SK-N-SH (cell line): ENCODE data around the gene FAM3B. TPM values are rescaled to one million over a fixed set of nuclear protein-coding genes. Genes with fewer than 3 reads are reported as not detected.

ENCODE experiments used
- CTCF ChIA-PET: fragments of 300-600, 350-600 bp; formaldehyde crosslinking; extraction: SDS; loops from one replicate; lab custom pipeline; 2021; lab: Yijun Ruan, JAX
- POLR2A ChIA-PET: fragments of 350-600 bp; sonication (Branson Sonifier 250); formaldehyde crosslinking; extraction: SDS; loops from one replicate; lab custom pipeline; 2020; ENCODE audit warnings: antibody characterized with exemption, inconsistent platforms; lab: Yijun Ruan, JAX
- DNase-seq: peaks from one replicate; pipeline ENCODE4 v3.0.0; 2012
- H2AFZ ChIP-seq: fragments of 200-600 bp; sonication (generic); 2 replicates; pipeline ENCODE4 v1.8.1; 2016; ENCODE audit warnings: antibody characterized with exemption, mild to moderate bottlenecking, low read depth
- H3F3A ChIP-seq: fragments of 200-600 bp; sonication (generic); replicated peaks from 2 replicates; pipeline ENCODE3; 2016; ENCODE audit warnings: antibody characterized with exemption, mild to moderate bottlenecking; ENCODE audit not compliant: insufficient read depth
- H3K27ac ChIP-seq, 2 experiments: fragments of 200-500 bp in 1 of 2; fragments of 200-600 bp in 1 of 2; sonication (Bioruptor generic) in 1 of 2; sonication (generic), shearing (Covaris generic) in 1 of 2; 2 replicates each; pipeline versions ENCODE4 v1.5.1 to v1.6.1; 2014 to 2016; ENCODE audit warnings: low read depth in 2 of 2, inconsistent platforms in 1 of 2, low read length in 1 of 2, mild to moderate bottlenecking in 1 of 2, mixed read lengths in 1 of 2
- H3K27me3 ChIP-seq: fragments of 200-600 bp; sonication (generic), shearing (Covaris generic); 2 replicates; pipeline ENCODE4 v1.6.1; 2016; ENCODE audit warnings: mixed run types; ENCODE audit not compliant: insufficient read depth
- H3K36me3 ChIP-seq, 2 experiments: fragments of 200-500 bp in 1 of 2; fragments of 200-600 bp in 1 of 2; sonication (Bioruptor generic) in 1 of 2; sonication (generic) in 1 of 2; replicated peaks in 1 of 2; 2 replicates each; pipeline versions ENCODE3 to v1.5.1; 2014 to 2016; ENCODE audit warnings: low read length in 1 of 2, mild to moderate bottlenecking in 1 of 2; ENCODE audit not compliant: insufficient read depth in 2 of 2, control insufficient read depth in 1 of 2
- H3K4me1 ChIP-seq, 2 experiments: fragments of 200-500 bp in 1 of 2; fragments of 200-600 bp in 1 of 2; sonication (Bioruptor generic) in 1 of 2; sonication (generic), shearing (Covaris generic) in 1 of 2; 2 replicates each; pipeline versions ENCODE4 v1.5.1 to v1.6.1; 2014 to 2016; ENCODE audit warnings: low read depth in 1 of 2, low read length in 1 of 2, mixed run types in 1 of 2; ENCODE audit not compliant: insufficient read depth in 2 of 2, control insufficient read depth in 1 of 2
- H3K4me2 ChIP-seq: fragments of 200-600 bp; sonication (generic), shearing (Covaris generic); 2 replicates; pipeline ENCODE4 v1.6.1; 2017; ENCODE audit warnings: mixed run types
- H3K4me3 ChIP-seq, 2 experiments: fragments of 200-500 bp in 1 of 2; fragments of 200-600 bp in 1 of 2; sonication (Bioruptor generic) in 1 of 2; sonication (generic), shearing (Covaris generic) in 1 of 2; 2 replicates each; pipeline versions ENCODE4 v1.5.1 to v1.8.1; 2014 to 2016; ENCODE audit warnings: low read depth in 2 of 2, inconsistent platforms in 1 of 2, low read length in 1 of 2, mild to moderate bottlenecking in 1 of 2, mixed read lengths in 1 of 2, moderate library complexity in 1 of 2
- H3K79me2 ChIP-seq: fragments of 200-600 bp; sonication (generic); 2 replicates; pipeline ENCODE4 v1.8.1; 2017; ENCODE audit warnings: mild to moderate bottlenecking; ENCODE audit not compliant: insufficient read depth
- H3K9ac ChIP-seq: fragments of 200-600 bp; sonication (generic); 2 replicates; pipeline ENCODE4 v1.6.1; 2017; ENCODE audit warnings: mixed run types
- H3K9me2 ChIP-seq: fragments of 200-600 bp; sonication (generic); 2 replicates; pipeline ENCODE4 v1.6.1; 2017; ENCODE audit warnings: mixed run types
- H3K9me3 ChIP-seq: fragments of 200-600 bp; sonication (generic); 2 replicates; pipeline ENCODE4 v1.6.1; 2017; ENCODE audit warnings: mixed run types, mild to moderate bottlenecking, moderate library complexity
- H4K20me1 ChIP-seq: fragments of 200-600 bp; sonication (generic); 2 replicates; pipeline ENCODE4 v1.6.1; 2017; ENCODE audit warnings: mild to moderate bottlenecking, mixed run types; ENCODE audit not compliant: insufficient read depth
- FOSL2 ChIP-seq: IDR thresholded peaks from 2 replicates; pipeline ENCODE4 v1.4.0; 2012; ENCODE audit warnings: low read depth, mild to moderate bottlenecking, moderate library complexity, borderline replicate concordance
- GABPA ChIP-seq: IDR thresholded peaks from 2 replicates; pipeline ENCODE4 v1.4.0; 2012; ENCODE audit warnings: low read depth, mild to moderate bottlenecking
- GATA2 ChIP-seq: sonication (generic); formaldehyde crosslinking; IDR thresholded peaks from 2 replicates; pipeline ENCODE4 v1.5.0; 2020; ENCODE audit warnings: mild to moderate bottlenecking, missing genetic modification reagents
- MEF2A ChIP-seq: IDR thresholded peaks from 2 replicates; pipeline ENCODE4 v1.4.0; 2012; ENCODE audit warnings: low read depth, borderline replicate concordance
- MXI1 ChIP-seq: IDR thresholded peaks from 2 replicates; pipeline ENCODE4 v1.6.1; 2012; ENCODE audit warnings: mild to moderate bottlenecking, low read depth, low read length, improper control_type of control experiment
- NRF1 ChIP-seq: IDR thresholded peaks from 2 replicates; pipeline ENCODE4 v1.6.1; 2012; ENCODE audit warnings: low read depth, mild to moderate bottlenecking, low read length
- POLR2AphosphoS5 ChIP-seq: IDR thresholded peaks from 2 replicates; pipeline ENCODE4 v1.6.1; 2012; ENCODE audit warnings: low read depth, low read length
- RCOR1 ChIP-seq: fragments of 150-350 bp; IDR thresholded peaks from 2 replicates; pipeline ENCODE4 v1.6.1; 2017; ENCODE audit warnings: antibody characterized with exemption, low read length
- SMC3 ChIP-seq: IDR thresholded peaks from 2 replicates; pipeline ENCODE4 v1.6.1; 2012; ENCODE audit warnings: low read depth, low read length, improper control_type of control experiment
- TCF12 ChIP-seq: IDR thresholded peaks from 2 replicates; pipeline ENCODE4 v1.4.0; 2012
- WGBS: methylation state at CpG from one replicate; pipeline ENCODE4 v1.1.6; 2017; ENCODE audit warnings: low lambda C conversion rate; 5-methylcytosine and 5-hydroxymethylcytosine counted together
- polyA plus RNA-seq, 3 experiments: library from polyadenylated mRNA; depleted of rRNA; stranded (reverse); fragments of >200 nt; gene quantifications; 2 replicates each; pipeline ENCODE4 v1.2.3, GENCODE V29; 2012
- TF ChIP-seq, protein P1 (sequence below): IDR thresholded peaks from 2 replicates; pipeline ENCODE4; 2012
- TF ChIP-seq, protein P2 (sequence below): IDR thresholded peaks from 2 replicates; pipeline ENCODE4 v1.6.1; 2012; ENCODE audit warnings: mild to moderate bottlenecking, low read depth, low read length, moderate library complexity
- TF ChIP-seq, protein P3 (sequence below): IDR thresholded peaks from 2 replicates; pipeline ENCODE4 v1.4.0; 2012; ENCODE audit warnings: low read depth, borderline replicate concordance

FAM3B gene
- polyA plus RNA-seq, 1 of the 3 experiments (the other 2 are of a cell fraction): not detected

- TF ChIP-seq, protein P1, sequence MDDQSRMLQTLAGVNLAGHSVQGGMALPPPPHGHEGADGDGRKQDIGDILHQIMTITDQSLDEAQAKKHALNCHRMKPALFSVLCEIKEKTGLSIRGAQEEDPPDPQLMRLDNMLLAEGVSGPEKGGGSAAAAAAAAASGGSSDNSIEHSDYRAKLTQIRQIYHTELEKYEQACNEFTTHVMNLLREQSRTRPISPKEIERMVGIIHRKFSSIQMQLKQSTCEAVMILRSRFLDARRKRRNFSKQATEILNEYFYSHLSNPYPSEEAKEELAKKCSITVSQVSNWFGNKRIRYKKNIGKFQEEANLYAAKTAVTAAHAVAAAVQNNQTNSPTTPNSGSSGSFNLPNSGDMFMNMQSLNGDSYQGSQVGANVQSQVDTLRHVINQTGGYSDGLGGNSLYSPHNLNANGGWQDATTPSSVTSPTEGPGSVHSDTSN: no peak
- TF ChIP-seq, protein P2, sequence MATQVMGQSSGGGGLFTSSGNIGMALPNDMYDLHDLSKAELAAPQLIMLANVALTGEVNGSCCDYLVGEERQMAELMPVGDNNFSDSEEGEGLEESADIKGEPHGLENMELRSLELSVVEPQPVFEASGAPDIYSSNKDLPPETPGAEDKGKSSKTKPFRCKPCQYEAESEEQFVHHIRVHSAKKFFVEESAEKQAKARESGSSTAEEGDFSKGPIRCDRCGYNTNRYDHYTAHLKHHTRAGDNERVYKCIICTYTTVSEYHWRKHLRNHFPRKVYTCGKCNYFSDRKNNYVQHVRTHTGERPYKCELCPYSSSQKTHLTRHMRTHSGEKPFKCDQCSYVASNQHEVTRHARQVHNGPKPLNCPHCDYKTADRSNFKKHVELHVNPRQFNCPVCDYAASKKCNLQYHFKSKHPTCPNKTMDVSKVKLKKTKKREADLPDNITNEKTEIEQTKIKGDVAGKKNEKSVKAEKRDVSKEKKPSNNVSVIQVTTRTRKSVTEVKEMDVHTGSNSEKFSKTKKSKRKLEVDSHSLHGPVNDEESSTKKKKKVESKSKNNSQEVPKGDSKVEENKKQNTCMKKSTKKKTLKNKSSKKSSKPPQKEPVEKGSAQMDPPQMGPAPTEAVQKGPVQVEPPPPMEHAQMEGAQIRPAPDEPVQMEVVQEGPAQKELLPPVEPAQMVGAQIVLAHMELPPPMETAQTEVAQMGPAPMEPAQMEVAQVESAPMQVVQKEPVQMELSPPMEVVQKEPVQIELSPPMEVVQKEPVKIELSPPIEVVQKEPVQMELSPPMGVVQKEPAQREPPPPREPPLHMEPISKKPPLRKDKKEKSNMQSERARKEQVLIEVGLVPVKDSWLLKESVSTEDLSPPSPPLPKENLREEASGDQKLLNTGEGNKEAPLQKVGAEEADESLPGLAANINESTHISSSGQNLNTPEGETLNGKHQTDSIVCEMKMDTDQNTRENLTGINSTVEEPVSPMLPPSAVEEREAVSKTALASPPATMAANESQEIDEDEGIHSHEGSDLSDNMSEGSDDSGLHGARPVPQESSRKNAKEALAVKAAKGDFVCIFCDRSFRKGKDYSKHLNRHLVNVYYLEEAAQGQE: no peak
- TF ChIP-seq, protein P3, sequence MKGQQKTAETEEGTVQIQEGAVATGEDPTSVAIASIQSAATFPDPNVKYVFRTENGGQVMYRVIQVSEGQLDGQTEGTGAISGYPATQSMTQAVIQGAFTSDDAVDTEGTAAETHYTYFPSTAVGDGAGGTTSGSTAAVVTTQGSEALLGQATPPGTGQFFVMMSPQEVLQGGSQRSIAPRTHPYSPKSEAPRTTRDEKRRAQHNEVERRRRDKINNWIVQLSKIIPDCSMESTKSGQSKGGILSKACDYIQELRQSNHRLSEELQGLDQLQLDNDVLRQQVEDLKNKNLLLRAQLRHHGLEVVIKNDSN: no peak
- TF ChIP-seq POLR2AphosphoS5: no peak
Observed at GRCh38 chr21:41321908-41322495, 5.4 kb downstream of the FAM3B start (continued).

- Histone ChIP-seq H4K20me1 (no peaks in the 10 kb centered on the region), H3K4me3 (no peak overlapping the region), H3K79me2 (no peaks in the 10 kb centered on the region), H3K27ac (no peak overlapping the region), H3K4me2 (no peak overlapping the region), H3K9ac (no peak overlapping the region), H3K4me1 (no peaks in the 10 kb centered on the region), H3K36me3 (no peaks in the 10 kb centered on the region), H3F3A (no peaks in the 10 kb centered on the region), H3K9me2 (no peaks in the 10 kb centered on the region), H3K9me3 (no peaks in the 10 kb centered on the region), H3K27me3 (no peaks in the 10 kb centered on the region)
- 43% methylated on average over 18 of the region's 23 CpGs for WGBS
- no peak for DNase-seq
- TF ChIP-seq MEF2A (no peak), NRF1 (no peak), SMC3 (no peak), POLR2AphosphoS5 (no peak), TCF12 (no peak), GATA2 (no peak), FOSL2 (no peak), MXI1 (no peak), GABPA (no peak), RCOR1 (no peak)
- TF ChIP-seq, protein P3: no peak
- TF ChIP-seq, all 33 proteins: peak for 0
- CTCF ChIA-PET: interaction anchor here (1.1 kb wide), 1 partner anchor 40 kb away, joined by 5 read pairs; no protein-coding TSS in a partner anchor
- POLR2A ChIA-PET: no interaction called here
- no peak overlapping the region for H2AFZ ChIP-seq
Observed at GRCh38 chr21:41322496-41323382, 6.1 kb downstream of the FAM3B start.
